Muscle of back (tissue), 11 donors: ENCODE data around the gene LEMD2. TPM values are rescaled to one million over a fixed set of nuclear protein-coding genes. Genes with fewer than 3 reads are reported as not detected.

Source experiments
- DNase-seq, 3 donors: peaks; one replicate each; pipeline versions ENCODE4 v3.0.0 to v3.0.0-alpha.2; 2013
- polyA plus RNA-seq, 10 donors: library from polyadenylated mRNA; unstranded; fragments of 120-200 nt; gene quantifications; one replicate each; pipeline ENCODE4 v1.2.1, GENCODE V29; 2013; ENCODE audit not compliant: insufficient read length in 10 of 10

The LEMD2 gene
- polyA plus RNA-seq, 10 donors: 32.5 to 49.2 (median 38.7) TPM

- no peak for DNase-seq
Observed at GRCh38 chr6:33777398-33778388, 11.2 kb downstream of the LEMD2 start.

- no peak for DNase-seq
Observed at GRCh38 chr6:33776764-33777163, 12.2 kb downstream of the LEMD2 start.

- DNase-seq: no peak
Observed at GRCh38 chr6:33776186-33776585, 12.7 kb downstream of the LEMD2 start.

DNA sequence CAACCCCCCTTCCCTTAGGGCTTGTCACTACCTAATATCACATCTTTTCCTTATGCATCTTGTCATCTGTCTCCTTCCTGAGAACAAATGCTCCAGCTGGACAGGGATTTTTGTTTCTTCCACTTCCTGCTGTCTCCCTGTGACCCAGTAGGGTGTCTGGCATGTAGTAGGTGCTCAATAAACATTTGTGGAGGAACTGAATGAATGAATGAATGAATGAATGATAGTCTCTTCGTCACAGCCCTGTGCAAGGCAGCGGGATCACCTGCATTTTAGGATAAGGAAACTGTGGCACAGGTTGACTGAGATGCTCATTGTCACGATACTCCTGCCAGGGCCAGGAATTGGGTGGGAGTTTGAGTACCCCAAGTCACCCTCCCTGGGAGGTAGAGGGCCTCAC, 14.2 kb downstream of the LEMD2 start:
- no peak for DNase-seq

- no peak for DNase-seq
Observed at GRCh38 chr6:33772902-33773472, 15.9 kb downstream of the LEMD2 start.

DNA sequence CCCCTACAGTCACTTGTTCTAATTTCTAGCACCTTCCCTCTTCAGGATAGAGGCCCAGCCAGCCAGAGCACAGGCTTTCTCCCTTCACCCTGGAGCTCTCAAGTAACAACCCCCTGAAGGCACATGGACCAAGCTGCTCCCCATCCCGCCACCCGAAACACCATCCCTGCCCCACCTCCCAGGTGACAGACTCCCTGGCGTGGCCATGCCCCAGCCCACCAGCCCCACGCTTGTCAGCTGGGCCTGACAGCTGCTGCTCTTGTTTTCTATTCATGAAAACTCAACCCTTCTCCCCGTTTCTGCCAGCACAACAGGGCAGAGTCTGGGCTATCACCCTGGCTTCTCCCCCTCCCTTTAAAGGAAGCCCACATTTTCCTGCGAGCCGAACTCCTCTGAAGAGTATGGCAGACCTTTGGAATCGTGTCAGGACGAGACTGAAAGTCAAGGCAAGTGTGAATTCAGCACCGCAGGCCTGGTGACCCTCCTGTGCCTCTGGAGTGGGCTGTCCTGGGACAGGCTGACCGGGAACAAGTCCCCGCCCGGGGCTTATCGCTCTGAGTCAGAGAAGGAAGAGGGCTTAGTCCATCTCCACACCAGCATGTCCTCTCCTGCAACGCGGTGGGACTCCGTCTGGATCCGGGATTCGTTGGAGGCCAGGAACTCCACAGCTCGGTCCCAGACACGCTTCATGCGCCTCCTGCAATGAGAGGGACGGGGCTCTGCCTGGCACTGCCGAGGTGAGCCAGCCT, 16.7 kb downstream of the LEMD2 start:
- no peak for DNase-seq

GRCh38 chr6:33771146-33772081, 17.5 kb downstream of the LEMD2 start:
- peak; percentile 74 to 97 (median 91) for DNase-seq

GRCh38 chr6:33770833-33771145, 18.1 kb downstream of the LEMD2 start:
- no peak for DNase-seq

DNA sequence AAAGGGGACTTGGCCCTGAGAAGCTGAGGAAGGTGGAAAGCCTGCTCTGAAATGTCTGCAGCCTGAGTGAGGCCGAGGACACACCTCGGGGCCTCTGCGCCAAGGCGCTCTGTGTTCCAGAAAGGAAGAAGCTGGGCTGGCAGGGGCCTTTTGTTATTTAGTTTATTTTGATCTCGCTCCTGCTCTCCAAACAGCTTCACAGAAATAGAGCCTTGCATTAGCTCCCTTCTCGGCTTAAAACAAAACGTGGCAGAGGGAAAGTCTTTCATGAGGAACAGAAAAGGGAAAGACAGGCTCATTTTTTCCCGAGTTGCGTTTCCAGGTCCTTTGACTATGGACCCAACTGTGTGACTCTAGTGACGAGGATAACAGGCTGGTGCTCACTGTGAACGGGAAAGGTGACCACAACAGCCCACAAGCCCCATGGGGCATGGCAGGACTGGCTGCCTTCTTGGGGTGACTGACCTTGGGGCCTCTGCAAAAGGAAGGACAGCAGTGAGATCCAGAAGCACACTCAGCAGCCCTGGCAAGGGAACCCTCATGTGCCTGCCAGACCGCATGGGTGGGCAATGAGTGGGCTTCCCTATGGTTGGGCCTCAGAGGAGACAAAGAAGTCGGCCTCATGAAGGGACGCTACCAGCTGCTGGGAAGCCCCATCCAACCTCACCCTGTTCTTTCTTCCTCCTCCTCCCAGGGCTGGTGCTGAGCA, 18.7 kb downstream of the LEMD2 start:
- peak in 2 of 3 donors; percentile 16 to 46 for DNase-seq

GRCh38 chr6:33769248-33769821, 19.6 kb downstream of the LEMD2 start:
- no peak for DNase-seq

GRCh38 chr6:33768644-33769120, 20.2 kb downstream of the LEMD2 start:
- DNase-seq: peak; percentile 50 to 75 (median 61)

DNA sequence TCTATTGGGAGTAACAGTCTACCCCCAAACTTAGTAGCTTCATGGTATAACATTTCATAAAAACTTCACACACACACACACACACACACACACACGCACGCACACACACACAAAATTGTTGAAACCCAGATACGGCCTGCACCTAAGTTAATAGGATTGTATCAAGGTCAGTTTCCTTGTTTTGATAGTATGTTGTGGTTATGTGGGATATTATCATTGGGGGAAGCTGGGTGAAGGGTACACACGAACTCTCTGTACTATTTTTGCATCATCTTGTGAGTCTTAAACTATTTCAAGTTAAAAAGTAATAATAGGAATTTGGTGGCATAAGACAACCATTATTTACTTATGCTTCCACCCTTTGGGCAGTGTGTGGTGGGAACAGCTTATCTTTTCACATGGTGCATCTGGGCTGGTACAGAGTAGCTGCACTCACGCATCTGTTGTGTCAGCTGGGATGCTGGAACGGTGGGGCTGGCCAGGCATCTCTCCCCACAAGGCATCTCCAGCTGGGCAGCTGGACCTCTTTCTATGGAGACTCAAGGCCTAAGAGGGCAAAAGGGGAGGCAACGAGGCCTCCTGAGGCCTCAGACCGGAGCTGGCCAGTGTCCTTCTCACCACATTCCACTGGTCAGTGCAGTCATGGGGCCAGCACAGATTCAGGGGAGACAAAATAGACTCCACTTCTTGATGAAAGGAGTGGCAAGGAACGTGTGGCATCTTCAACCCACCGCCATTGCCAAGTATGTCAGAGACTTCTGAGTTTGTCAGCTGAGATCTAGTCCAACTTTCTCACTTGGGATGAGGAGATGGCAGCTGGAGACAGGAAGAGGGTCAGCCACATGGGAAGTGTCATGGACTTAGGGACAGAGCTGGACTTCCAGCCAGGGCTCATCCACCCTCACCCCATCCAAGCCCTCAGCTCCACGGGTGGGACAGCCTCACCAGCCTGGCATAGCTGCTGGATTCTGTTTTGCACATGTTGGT, 21.7 kb downstream of the LEMD2 start:
- no peak for DNase-seq

- no peak for DNase-seq
Observed at GRCh38 chr6:33765368-33765767, 23.6 kb downstream of the LEMD2 start.

- DNase-seq: no peak
Observed at GRCh38 chr6:33764036-33764435, 24.9 kb downstream of the LEMD2 start.

GRCh38 chr6:33763483-33763882, 25.4 kb downstream of the LEMD2 start:
- no peak for DNase-seq

GRCh38 chr6:33762713-33763112, 26.2 kb downstream of the LEMD2 start:
- no peak for DNase-seq

- DNase-seq: peak; percentile 38 to 65 (median 45)
Observed at GRCh38 chr6:33761922-33762629, 26.9 kb downstream of the LEMD2 start.

DNA sequence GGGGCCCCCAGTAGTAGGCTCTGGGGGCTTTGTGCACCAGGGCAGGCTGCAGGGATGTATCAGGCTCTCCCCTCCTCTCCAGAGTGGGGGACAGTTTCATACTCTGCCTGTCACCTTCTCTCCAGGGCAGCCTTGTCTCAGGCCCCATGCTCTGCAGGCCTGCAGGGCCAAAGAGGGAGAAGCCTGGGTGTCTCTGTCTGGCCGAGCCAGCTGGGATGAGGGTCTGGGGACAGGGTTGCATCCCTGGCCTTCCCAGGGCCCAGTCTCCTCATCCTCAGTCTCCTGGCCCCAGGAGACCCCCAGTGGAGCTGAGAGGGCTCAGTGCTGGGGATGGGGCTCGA, 27.4 kb downstream of the LEMD2 start:
- DNase-seq: no peak
